ENCODE measurements around the gene SRSF1.

Gene SRSF1

DNA sequence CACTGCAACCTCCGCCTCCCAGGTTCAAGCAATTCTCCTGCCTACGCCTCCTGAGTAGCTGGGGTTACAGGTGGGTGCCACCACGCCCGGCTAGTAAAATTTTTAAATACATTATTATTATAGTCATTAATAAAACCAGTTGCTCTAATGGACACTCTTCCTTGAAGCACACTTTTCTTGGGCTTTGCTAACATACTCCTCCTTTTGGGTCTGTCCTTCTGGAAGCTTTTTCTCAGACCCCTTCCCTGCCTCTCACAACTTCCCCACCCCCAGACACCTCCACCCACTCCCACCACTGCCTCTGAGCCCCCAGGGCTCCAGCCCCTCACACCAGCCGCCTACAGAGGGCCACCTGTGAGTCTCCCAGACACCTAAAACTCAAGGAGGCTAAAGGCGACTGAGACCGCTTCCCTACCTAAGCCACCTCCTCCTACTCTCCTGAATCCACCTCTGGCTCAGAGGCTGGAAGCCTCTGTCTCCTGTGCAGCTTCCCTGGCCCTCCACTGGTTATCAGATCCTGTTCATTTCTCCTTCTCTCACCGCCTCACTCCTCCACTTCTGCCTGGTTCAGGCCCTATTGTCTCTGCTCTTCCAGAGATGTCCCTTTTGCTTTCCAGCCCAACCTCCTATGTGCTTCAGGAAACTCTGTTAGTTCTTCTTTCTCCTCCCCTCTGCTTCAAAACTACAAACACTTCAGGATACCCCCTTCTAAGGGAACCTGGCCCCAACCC, 49.8 kb downstream of the SRSF1 start:
- ChIA-PET CTCF (interaction anchor here (1.7 to 2.5 kb wide), 3 partner anchors 10 to 42 kb away, joined by 7 to 10 read pairs (median 9); no protein-coding TSS in a partner anchor), POLR2A (no interaction called here)
- no peak for DNase-seq (ENCODE audit: extremely low spot score)
- TF ChIP-seq, protein P1, sequence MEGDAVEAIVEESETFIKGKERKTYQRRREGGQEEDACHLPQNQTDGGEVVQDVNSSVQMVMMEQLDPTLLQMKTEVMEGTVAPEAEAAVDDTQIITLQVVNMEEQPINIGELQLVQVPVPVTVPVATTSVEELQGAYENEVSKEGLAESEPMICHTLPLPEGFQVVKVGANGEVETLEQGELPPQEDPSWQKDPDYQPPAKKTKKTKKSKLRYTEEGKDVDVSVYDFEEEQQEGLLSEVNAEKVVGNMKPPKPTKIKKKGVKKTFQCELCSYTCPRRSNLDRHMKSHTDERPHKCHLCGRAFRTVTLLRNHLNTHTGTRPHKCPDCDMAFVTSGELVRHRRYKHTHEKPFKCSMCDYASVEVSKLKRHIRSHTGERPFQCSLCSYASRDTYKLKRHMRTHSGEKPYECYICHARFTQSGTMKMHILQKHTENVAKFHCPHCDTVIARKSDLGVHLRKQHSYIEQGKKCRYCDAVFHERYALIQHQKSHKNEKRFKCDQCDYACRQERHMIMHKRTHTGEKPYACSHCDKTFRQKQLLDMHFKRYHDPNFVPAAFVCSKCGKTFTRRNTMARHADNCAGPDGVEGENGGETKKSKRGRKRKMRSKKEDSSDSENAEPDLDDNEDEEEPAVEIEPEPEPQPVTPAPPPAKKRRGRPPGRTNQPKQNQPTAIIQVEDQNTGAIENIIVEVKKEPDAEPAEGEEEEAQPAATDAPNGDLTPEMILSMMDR (IDR thresholded peaks at IDR 0.05; ENCODE audit: control extremely low read depth, extremely low read depth, low read depth, missing control alignments) = no peak

DNA sequence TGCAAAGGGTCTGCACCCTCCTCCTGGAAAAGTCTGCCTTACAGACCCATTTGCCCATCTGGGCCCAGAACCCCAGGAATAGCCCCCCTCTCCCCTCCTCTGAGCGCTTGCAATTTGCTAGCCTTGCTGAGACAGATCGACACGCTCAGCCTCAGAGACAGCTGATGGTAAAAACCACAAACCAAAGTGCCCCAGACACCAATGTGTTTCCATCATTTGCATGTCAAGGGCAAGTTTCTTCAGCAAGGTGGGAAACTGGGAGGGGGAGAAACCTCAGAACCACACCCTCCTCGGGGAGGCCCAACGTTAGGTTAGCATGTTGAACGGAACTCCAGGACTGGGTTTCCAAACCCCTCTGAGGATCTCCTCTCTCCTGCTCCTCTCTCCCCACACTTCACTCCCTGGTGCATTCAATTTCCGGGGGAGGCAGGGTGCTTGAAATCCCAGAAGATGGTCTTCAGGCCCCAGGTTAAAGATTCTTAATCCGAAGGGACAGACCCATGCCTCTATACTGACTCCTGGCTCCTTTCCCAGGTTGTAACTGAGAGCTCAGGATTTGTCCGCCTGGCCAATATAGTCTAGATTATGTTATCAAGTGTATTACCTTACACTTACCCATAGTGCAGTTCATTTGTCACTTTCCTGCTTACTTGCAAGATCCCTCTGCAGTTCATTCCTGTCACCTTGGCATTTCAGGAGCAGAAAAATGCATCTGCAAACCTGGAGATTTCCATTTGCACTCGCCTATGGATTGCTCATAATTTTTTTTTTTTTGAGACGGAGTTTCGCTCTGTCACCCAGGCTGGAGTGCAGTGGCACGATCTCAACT, 50.5 kb downstream of the SRSF1 start:
- TF ChIP-seq, protein P1 (IDR thresholded peaks at IDR 0.05; ENCODE audit: control extremely low read depth, extremely low read depth, low read depth, missing control alignments) = no peak
- ChIA-PET POLR2A (no interaction called here), CTCF (interaction anchor here (0.8 to 6.5 kb wide), 14 partner anchors 9 to 98 kb away, joined by 3 to 33 read pairs (median 6); no protein-coding TSS in a partner anchor)
- DNase-seq (ENCODE audit: extremely low spot score) = peak; percentile 67

DNA sequence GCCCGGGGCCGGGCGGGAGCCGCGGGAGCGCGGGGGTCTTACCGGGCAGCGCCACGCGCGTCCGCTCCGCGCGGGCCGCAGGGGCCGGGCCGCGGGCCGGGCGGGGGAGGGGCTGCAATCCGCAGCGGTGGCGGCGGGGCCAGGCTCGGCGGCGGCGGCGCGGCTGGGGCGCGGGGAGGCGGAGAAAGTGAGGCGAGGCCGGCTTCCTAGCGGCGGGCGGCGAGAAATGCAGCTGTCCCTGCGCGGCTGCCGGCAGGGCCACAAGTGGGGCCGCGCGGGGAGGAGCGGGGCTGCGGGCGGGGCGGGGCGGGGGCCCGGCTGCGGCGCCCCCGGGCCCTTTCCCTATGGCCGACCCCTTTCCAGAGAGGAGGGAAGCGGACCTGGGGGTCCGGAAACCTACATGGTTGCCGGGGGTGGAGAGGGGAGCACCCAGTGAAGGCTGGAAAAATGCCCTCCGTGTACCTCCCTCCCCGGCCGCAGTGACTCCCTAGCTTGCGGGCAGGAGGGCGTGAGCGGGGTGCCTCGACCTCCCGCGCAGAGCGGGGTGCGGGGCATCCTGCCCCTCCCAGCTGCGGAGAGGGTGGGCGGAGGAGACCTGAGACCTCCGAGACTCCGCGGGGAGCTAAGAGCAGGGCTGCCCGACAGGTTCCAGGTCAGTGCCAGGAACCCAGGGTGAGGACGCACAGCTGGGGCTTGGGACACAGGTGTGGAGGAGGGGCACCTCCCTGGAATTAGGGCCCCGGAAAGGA, 51.7 kb downstream of the SRSF1 start, which contains the start of gene CUEDC1:
TSS of gene CUEDC1 (minus strand) at position 230 of the 749 bp plus-strand sequence. CDS start 69,848 bp downstream, outside the sequence.
- TF ChIP-seq, protein P1 (IDR thresholded peaks at IDR 0.05; ENCODE audit: control extremely low read depth, extremely low read depth, low read depth, missing control alignments) = peak; percentile 34
- DNase-seq (ENCODE audit: extremely low spot score) = peak; percentile 83
- ChIA-PET POLR2A (no interaction called here), CTCF (interaction anchor here (0.8 to 6.5 kb wide), 19 partner anchors 8 to 97 kb away, joined by 3 to 33 read pairs (median 6); no protein-coding TSS in a partner anchor)

DNA sequence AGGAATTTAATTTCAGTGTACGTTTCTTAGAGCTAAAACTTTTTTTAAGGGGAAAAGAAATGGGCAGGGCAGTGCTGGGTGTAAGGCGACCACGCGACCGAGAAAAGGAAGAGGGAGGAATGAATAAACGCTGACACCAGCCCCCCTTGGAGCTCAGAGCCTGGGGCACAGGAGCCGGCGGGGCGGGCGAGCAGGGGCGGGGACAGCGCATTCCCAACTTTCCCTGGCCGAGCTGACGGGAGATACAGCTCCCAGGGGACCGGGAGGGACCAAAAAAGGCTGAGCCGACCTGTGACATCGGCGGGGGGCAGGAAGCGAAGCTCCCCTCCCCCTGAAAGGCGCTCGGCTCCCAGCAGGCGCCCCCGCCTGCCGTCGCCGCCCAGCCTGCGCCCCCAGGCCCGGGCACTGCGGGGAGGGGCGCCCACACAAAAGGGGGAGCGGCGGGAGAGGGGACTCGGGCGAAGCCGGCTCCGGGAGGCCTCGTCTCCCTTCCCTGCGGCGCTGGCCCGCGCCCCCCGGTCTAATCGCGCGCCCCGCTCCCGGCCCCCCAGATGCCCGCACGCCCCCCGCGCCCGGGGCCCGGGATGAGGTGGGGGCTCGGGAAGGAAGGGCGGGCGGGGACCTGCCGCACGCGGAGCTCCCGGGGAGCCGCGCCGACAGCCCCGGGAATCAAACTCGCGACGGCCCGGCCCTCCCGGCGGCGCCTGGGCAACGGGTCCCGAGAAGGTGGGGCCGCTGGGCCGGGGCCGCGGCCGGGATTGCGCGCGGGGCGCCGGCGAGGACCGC, 52.5 kb downstream of the SRSF1 start:
- CTCF ChIA-PET = interaction anchor here (0.7 to 6.5 kb wide), 20 partner anchors 10 to 158 kb away, joined by 3 to 33 read pairs (median 4); no protein-coding TSS in a partner anchor
- DNase-seq (ENCODE audit: extremely low spot score) = no peak
- POLR2A ChIA-PET = no interaction called here
- TF ChIP-seq, protein P1 (IDR thresholded peaks at IDR 0.05; ENCODE audit: control extremely low read depth, extremely low read depth, low read depth, missing control alignments) = no peak

DNA sequence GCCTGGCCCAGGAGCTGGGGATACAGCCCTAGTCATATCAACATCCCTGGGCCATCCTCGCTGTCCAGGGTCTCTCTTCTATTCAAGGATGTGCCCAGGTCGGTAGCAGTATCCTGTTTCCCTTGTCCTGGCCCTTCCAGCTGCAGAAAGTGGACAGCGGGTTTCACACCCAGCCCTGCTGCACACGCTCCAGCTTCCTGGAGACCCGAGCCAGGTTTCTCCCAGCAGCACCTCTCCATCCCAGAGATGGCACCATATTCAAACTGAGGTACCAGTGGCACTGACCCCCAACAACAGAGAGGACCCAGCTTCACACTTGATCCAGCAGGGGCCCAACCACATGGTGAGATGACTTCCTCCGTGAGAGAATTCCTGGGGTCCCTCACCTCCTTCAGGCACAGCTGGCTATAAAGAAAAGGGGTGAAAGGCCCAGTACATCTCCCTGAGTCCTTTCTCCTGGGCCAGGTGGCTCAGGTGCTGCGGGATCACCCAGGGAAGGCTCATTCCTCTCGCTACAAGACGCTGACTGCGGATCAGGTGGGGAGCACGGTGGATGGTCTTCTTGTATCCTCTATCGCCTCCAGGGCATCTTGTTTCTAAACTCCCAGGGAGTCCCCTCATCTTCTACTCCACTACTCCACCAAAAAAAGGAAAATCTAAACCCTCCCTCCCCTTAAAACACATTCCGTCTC, 53.2 kb downstream of the SRSF1 start:
- TF ChIP-seq, protein P1 (IDR thresholded peaks at IDR 0.05; ENCODE audit: control extremely low read depth, extremely low read depth, low read depth, missing control alignments) = no peak
- ChIA-PET POLR2A (no interaction called here), CTCF (interaction anchor here (0.7 to 6.5 kb wide), 21 partner anchors 8 to 710 kb away, joined by 3 to 33 read pairs (median 3); no protein-coding TSS in a partner anchor)
- DNase-seq (ENCODE audit: extremely low spot score) = no peak

Data from GM10248 (cell line).